ENCODE results near the gene BUB1.

DNA sequence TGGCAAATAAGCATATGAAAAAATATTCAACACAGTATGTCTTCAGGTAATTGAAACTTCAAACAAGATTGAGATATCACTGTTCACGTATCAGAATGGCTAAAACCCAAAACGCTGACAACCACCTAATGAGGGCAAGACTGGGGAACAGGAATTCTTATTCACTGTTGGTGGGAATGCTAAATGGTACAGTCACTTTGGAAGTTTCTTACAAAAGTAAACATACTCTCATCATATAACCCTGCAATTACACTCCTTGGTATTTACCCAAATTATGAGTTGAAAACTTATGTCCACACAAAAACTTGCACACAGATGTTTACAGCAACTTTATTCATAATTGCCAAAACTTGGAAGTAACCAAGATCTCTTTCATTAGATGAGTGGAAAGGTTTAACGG, 30.1 kb downstream of the BUB1 start:
- TF ChIP-seq BRCA1 (IDR thresholded peaks at IDR 0.05; ENCODE audit: low read depth, low read length) = no peak
- TF ChIP-seq, protein P1, sequence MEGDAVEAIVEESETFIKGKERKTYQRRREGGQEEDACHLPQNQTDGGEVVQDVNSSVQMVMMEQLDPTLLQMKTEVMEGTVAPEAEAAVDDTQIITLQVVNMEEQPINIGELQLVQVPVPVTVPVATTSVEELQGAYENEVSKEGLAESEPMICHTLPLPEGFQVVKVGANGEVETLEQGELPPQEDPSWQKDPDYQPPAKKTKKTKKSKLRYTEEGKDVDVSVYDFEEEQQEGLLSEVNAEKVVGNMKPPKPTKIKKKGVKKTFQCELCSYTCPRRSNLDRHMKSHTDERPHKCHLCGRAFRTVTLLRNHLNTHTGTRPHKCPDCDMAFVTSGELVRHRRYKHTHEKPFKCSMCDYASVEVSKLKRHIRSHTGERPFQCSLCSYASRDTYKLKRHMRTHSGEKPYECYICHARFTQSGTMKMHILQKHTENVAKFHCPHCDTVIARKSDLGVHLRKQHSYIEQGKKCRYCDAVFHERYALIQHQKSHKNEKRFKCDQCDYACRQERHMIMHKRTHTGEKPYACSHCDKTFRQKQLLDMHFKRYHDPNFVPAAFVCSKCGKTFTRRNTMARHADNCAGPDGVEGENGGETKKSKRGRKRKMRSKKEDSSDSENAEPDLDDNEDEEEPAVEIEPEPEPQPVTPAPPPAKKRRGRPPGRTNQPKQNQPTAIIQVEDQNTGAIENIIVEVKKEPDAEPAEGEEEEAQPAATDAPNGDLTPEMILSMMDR (IDR thresholded peaks at IDR 0.05; ENCODE audit: control extremely low read depth in 1 of 3, insufficient read depth in 1 of 3, low read depth in 1 of 3, low read length in 3 of 3) = no peak
- no peak for TF ChIP-seq RAD21 (IDR thresholded peaks at IDR 0.05 in 1 of 2, conservative IDR thresholded peaks at IDR 0.05 in 1 of 2; ENCODE audit: low read depth in 2 of 2, low read length in 2 of 2)
